Activated naive CD4-positive, alpha-beta T cell treated with anti-CD3 and anti-CD28 coated beads, Interleukin-2, amount 50 U/mL, for 72 hours (primary cell): ENCODE results near the gene LHPP. TPM values are rescaled to one million over a fixed set of nuclear protein-coding genes. Genes with fewer than 3 reads are reported as not detected.

Experiments
- ATAC-seq, 2 donors: fragments of 150-1000 bp; cut with Tn5 transposase; 2 replicates each; pipeline ENCODE4 v1.10.0; 2021; ENCODE audit warnings: mild to moderate bottlenecking in 2 of 2, moderate library complexity in 2 of 2
- DNase-seq, 2 donors: peaks; one replicate each; pipeline ENCODE4 v3.0.0; 2021 to 2022; ENCODE audit warnings: low spot score in 2 of 2
- H3K27ac Mint-ChIP-seq, 2 donors: one replicate each; pipeline ENCODE4 v1.8.0; 2022; ENCODE audit warnings: mild to moderate bottlenecking in 2 of 2, mixed read lengths in 2 of 2
- H3K36me3 Mint-ChIP-seq, 2 donors: one replicate each; pipeline ENCODE4 v1.8.0; 2022; ENCODE audit warnings: mixed read lengths in 2 of 2
- H3K9me3 Mint-ChIP-seq, 2 donors: one replicate each; pipeline ENCODE4 v1.8.0; 2022; ENCODE audit warnings: mixed read lengths in 2 of 2
- total RNA-seq, 2 donors: library from RNA; stranded (reverse); gene quantifications; one replicate each; pipeline ENCODE4 v1.2.3, GENCODE V29; 2022

LHPP gene
- total RNA-seq, 2 donors from 2014 or later, result 12.5 to 13.0 TPM

- peaks cover 0 to 22% of the 10 kb centered on the region in 2 donors for H3K36me3 Mint-ChIP-seq
- no peak for DNase-seq
- no peak overlapping the region for H3K27ac Mint-ChIP-seq
- peak; percentile 73 to 78 for ATAC-seq
- H3K9me3 Mint-ChIP-seq, result peaks cover 0 to 8% of the 10 kb centered on the region in 2 donors
Measured at GRCh38 chr10:124500757-124501156, 39.1 kb downstream of the LHPP start.

GRCh38 chr10:124504711-124505110 lies 43.1 kb downstream of the LHPP start:
- Mint-ChIP-seq H3K36me3 (peaks cover 3 to 19% of the 10 kb centered on the region in 2 donors), H3K27ac (no peak overlapping the region), H3K9me3 (peaks cover 0 to 8% of the 10 kb centered on the region in 2 donors)
- no peak for DNase-seq
- no peak for ATAC-seq

- no peak for ATAC-seq
- Mint-ChIP-seq H3K9me3 (peaks cover 0 to 8% of the 10 kb centered on the region in 2 donors), H3K27ac (no peak overlapping the region), H3K36me3 (peaks cover 9 to 16% of the 10 kb centered on the region in 2 donors)
- no peak for DNase-seq
Measured at GRCh38 chr10:124505279-124505678, 43.7 kb downstream of the LHPP start.

GRCh38 chr10:124508070-124508667 lies 46.5 kb downstream of the LHPP start:
- no peak overlapping the region for H3K27ac Mint-ChIP-seq
- peaks cover 0 to 9% of the 10 kb centered on the region in 2 donors for H3K36me3 Mint-ChIP-seq
- H3K9me3 Mint-ChIP-seq, result no peaks in the 10 kb centered on the region
- DNase-seq (no peak), ATAC-seq (peak in 1 of 2 donors; percentile 16)

GRCh38 chr10:124508907-124509454 lies 47.4 kb downstream of the LHPP start:
- Mint-ChIP-seq H3K36me3 (peaks cover 0 to 9% of the 10 kb centered on the region in 2 donors), H3K9me3 (no peaks in the 10 kb centered on the region), H3K27ac (no peak overlapping the region)
- DNase-seq (no peak), ATAC-seq (no peak)

GRCh38 chr10:124509880-124510632 lies 48.4 kb downstream of the LHPP start:
- peaks cover 0 to 9% of the 10 kb centered on the region in 2 donors for H3K36me3 Mint-ChIP-seq
- ATAC-seq, result no peak
- no peaks in the 10 kb centered on the region for H3K9me3 Mint-ChIP-seq
- H3K27ac Mint-ChIP-seq, result no peak overlapping the region
- DNase-seq, result no peak

- ATAC-seq (no peak), DNase-seq (no peak)
- Mint-ChIP-seq H3K27ac (no peak overlapping the region), H3K36me3 (peaks cover 0 to 9% of the 10 kb centered on the region in 2 donors), H3K9me3 (no peaks in the 10 kb centered on the region)
Measured at GRCh38 chr10:124510759-124511158, 49.1 kb downstream of the LHPP start.

GRCh38 chr10:124511205-124512039 lies 49.8 kb downstream of the LHPP start:
- Mint-ChIP-seq H3K36me3 (peaks cover 0 to 9% of the 10 kb centered on the region in 2 donors), H3K9me3 (no peaks in the 10 kb centered on the region), H3K27ac (peak overlapping the region in 1 of 2 donors; percentile 73)
- ATAC-seq (peak in 1 of 2 donors; percentile 81), DNase-seq (no peak)

- ATAC-seq (peak in 1 of 2 donors; percentile 38), DNase-seq (no peak)
- Mint-ChIP-seq H3K36me3 (peaks cover 0 to 9% of the 10 kb centered on the region in 2 donors), H3K27ac (no peak overlapping the region), H3K9me3 (no peaks in the 10 kb centered on the region)
Measured at GRCh38 chr10:124512040-124512428, 50.4 kb downstream of the LHPP start.

- ATAC-seq (no peak), DNase-seq (no peak)
- Mint-ChIP-seq H3K9me3 (no peaks in the 10 kb centered on the region), H3K36me3 (peaks cover 0 to 9% of the 10 kb centered on the region in 2 donors), H3K27ac (no peak overlapping the region)
Measured at GRCh38 chr10:124512600-124512999, 51.0 kb downstream of the LHPP start.

- no peaks in the 10 kb centered on the region for H3K36me3 Mint-ChIP-seq
- no peak for ATAC-seq
- H3K9me3 Mint-ChIP-seq, result no peaks in the 10 kb centered on the region
- peak overlapping the region in 1 of 2 donors; percentile 58 for H3K27ac Mint-ChIP-seq
- DNase-seq, result no peak
Measured at GRCh38 chr10:124515244-124515970, 53.8 kb downstream of the LHPP start.

- ATAC-seq (no peak), DNase-seq (no peak)
- Mint-ChIP-seq H3K36me3 (no peaks in the 10 kb centered on the region), H3K9me3 (no peaks in the 10 kb centered on the region), H3K27ac (peak overlapping the region in 1 of 2 donors; percentile 31)
Measured at GRCh38 chr10:124516181-124516580, 54.6 kb downstream of the LHPP start.

- H3K36me3 Mint-ChIP-seq, result no peaks in the 10 kb centered on the region
- ATAC-seq (no peak), DNase-seq (no peak)
- H3K27ac Mint-ChIP-seq, result no peak overlapping the region
- no peaks in the 10 kb centered on the region for H3K9me3 Mint-ChIP-seq
Measured at GRCh38 chr10:124516746-124517397, 55.2 kb downstream of the LHPP start.

GRCh38 chr10:124517461-124517860 lies 55.8 kb downstream of the LHPP start:
- DNase-seq (no peak), ATAC-seq (no peak)
- Mint-ChIP-seq H3K9me3 (no peaks in the 10 kb centered on the region), H3K27ac (no peak overlapping the region), H3K36me3 (no peaks in the 10 kb centered on the region)

GRCh38 chr10:124517931-124518330 lies 56.3 kb downstream of the LHPP start:
- ATAC-seq, result no peak

GRCh38 chr10:124518366-124518765 lies 56.7 kb downstream of the LHPP start:
- no peak overlapping the region for H3K27ac Mint-ChIP-seq
- no peaks in the 10 kb centered on the region for H3K36me3 Mint-ChIP-seq
- no peaks in the 10 kb centered on the region for H3K9me3 Mint-ChIP-seq
- ATAC-seq (no peak), DNase-seq (no peak)

More at GRCh38 chr10:124517931-124518330, 56.3 kb downstream of the LHPP start:
- DNase-seq, result no peak
- Mint-ChIP-seq H3K36me3 (no peaks in the 10 kb centered on the region), H3K9me3 (no peaks in the 10 kb centered on the region), H3K27ac (no peak overlapping the region)
